Prostate gland (tissue), 2 donors: ENCODE measurements around the gene WWC2.

Source experiments
- POLR2A ChIP-seq: fragments of 450-650 bp; IDR thresholded peaks from one replicate; pipeline ENCODE4 v1.6.1; 2016; ENCODE audit warnings: antibody characterized with exemption, mild to moderate bottlenecking
- TF ChIP-seq, protein P1 (sequence below), 4 experiments: fragments of 200-600 bp in 2 of 4; fragments of 450-650 bp in 2 of 4; sonication (generic) in 2 of 4; IDR thresholded peaks; 1 replicate in 3 of 4; 2 replicates in 1 of 4; pipeline ENCODE4 v1.5.1; 2016 to 2019; ENCODE audit warnings: antibody characterized with exemption in 4 of 4, mild to moderate bottlenecking in 2 of 4, moderate library complexity in 2 of 4

DNA sequence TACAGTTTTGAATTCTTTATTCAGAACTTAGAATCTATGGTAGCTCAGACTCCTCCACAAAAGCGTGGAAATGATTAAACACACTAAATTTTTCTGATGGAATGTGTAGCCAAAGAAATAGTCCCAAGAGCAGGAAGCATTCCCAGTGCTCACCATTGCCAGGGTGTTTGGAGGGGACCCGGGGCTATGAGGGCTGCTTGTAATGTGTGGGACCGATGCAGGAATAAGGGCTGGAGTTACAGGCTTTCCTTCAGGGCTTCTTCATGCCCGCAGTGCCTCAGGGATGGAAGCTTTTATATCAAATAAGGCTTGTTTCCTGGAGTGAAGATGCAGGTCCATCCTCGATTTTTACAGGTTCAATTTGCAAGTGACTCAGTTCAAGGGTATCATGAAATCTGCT, 25.8 kb downstream of the WWC2 start:
- TF ChIP-seq, protein P1, sequence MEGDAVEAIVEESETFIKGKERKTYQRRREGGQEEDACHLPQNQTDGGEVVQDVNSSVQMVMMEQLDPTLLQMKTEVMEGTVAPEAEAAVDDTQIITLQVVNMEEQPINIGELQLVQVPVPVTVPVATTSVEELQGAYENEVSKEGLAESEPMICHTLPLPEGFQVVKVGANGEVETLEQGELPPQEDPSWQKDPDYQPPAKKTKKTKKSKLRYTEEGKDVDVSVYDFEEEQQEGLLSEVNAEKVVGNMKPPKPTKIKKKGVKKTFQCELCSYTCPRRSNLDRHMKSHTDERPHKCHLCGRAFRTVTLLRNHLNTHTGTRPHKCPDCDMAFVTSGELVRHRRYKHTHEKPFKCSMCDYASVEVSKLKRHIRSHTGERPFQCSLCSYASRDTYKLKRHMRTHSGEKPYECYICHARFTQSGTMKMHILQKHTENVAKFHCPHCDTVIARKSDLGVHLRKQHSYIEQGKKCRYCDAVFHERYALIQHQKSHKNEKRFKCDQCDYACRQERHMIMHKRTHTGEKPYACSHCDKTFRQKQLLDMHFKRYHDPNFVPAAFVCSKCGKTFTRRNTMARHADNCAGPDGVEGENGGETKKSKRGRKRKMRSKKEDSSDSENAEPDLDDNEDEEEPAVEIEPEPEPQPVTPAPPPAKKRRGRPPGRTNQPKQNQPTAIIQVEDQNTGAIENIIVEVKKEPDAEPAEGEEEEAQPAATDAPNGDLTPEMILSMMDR (IDR thresholded peaks at IDR 0.05): no peak
- no peak for TF ChIP-seq POLR2A
